Activated gamma-delta T cell treated with anti-CD3 and anti-CD28 coated beads, Interleukin-2, amount 50 U/mL, for 16 hours (primary cell): ENCODE measurements around the gene HIP1.
"Not testable (repeated sequence)": the region's sequence is repeated elsewhere in the genome, so short reads cannot be mapped to it uniquely, and the experiment has no call there.

Source experiments
- DNase-seq: peaks from one replicate; pipeline ENCODE4 v3.0.0-alpha.2; 2020; ENCODE audit warnings: low read depth

Gene HIP1

DNA sequence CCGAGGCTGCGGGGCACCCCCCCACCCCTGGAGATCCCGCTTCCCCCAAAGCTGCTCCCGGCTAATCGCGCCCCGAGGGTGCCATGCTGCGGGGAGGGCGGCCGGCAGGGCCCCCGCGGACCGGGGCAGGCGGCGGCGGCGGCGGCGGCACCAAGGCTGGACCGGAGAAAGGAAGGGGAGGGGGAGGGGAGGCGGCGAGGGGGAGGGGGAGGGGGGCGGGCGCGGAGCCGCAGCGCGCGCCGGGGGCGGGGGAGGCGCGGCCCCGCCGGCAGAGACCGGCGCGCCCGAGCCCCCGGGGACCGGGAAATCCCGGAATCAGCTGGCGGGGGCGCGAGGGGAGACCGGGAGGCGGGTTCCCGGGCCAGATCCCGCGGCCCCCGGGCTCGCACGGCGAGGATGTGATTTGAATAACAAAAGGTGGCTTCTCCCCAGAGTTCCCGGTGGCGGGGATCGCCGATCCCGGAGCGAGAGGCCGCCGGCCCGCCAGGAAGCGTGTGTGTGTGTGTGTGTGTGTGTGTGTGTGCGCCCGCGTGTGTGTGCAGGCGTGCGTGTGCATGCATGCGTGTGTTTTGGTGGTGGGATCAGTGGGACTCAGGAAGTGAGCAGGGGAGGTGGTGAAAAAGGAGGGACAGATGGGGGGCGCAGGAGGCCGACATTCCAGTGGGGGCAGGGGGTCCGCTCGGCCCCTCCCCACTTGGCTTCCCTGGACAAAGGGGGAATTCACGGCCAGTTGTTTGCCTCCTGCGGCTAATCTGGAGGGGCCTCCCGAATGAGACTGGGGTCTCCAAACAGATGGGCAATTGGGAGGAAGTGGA lies 99.5 kb downstream of the HIP1 start:
- no peak for DNase-seq

DNA sequence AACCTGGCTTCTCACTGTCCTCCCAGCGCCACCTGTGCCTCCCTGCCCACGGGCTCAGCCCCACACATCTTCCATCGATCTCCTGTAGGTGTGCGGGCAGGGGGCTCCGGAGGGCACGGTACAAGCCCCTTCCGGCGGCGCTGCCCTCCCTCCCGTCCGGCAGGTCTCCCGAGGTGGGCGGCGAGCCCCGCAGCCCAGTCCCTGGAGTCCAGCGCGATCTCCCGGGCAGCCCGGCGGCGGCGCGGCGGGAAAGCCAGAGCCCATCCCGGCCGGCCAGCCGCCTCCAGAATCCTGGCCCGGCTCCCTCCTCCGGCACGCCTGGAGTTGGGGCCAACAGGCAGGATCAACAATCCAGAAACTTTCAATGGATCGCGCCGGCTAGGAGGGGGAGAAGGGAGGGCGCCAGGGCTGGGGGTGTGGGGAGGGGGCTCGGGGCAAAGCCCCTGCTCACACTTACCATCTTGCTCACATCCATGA lies 100.1 kb downstream of the HIP1 start:
- no peak for DNase-seq

DNA sequence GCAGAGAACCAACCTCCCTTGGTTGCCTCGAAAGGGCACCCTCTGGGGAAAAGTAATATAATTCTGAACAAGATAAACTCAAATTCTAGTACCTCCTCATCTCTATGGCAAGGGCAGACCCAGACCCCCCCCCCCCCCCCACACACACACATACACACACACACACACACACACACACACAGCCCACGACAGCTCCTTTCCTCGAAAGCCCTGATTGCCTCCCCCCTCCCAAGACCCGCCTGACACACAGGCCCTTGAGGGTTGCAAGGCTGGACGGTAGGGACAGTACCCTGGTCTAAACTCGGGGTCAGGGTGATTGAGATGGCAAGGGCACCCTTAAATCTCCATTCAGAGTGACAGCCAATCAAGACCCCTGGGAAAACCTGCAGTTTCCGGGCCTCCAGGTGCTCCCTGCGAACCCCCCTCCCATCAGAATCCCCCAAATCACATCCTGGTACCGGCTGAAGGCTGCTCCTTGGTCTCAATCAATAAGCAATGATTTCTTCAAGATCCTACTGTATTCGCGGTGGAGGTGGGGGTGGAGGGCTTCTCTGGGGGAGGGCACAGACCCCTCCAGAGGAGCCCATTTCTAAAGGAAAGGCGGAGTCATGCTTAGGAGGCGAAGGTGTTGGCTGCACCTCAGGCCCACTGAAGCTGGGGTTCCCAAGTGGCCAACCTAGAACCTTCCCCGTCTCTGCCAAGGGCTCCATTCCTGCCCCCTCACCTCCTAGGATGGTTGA lies 100.7 kb downstream of the HIP1 start:
- DNase-seq = no peak

DNA sequence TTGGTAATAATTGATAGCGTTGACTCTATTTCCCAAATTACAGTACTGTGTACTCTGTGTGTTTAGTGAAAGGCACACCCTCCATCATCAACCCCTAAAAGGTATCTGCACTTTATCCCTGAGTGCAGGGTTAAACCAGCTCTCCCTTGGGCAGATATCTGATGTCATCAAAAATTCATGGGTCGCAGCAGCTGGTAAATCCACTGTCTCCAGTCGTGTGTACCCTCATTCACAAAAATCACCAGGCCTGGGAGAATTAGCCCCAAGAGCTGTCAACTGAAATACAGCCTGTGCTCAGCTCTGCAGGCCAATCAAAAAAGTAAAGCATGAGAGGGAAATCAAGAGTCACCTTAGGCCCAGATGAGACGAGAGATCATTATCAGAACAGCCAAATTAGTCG lies 103.7 kb downstream of the HIP1 start:
- no peak for DNase-seq

DNA sequence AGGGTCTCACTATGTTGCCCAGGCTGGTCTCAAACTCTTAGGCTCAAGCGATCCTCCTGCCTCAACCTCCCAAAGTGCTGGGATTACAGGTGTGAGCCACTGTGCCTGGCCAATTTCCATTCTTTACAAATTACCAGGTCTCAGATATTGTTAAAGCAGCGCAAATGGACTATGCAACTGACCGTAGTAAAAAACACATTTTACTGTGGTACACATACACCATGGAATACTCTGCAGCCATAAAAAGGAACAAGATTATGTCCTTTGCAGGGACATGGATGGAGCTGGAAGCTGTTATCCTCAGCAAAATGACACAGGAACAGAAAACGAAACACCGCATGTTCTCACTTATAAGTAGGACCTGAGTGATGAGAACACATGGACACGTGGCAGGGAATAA lies 106.2 kb downstream of the HIP1 start:
- DNase-seq = not testable (repeated sequence)

DNA sequence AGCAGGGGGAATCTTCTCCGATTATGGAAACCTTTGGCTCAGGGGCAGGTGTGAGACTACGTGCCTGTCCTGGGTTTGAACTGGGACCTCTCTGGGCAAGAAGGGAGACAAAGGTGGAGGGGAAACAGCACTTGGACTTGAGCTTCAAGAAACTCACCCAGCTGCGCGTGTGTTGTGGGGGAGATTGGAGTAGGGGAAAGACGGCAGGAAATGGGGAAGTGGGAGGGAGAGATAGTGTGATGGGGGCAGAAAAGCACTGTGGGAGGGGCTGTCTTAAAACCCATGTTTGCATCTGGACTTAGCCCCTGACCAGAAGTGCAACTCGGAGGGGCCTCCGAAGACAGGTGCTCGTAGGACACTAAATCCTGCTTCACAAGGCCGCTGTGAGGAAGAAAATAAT lies 107.0 kb downstream of the HIP1 start:
- DNase-seq = no peak

DNA sequence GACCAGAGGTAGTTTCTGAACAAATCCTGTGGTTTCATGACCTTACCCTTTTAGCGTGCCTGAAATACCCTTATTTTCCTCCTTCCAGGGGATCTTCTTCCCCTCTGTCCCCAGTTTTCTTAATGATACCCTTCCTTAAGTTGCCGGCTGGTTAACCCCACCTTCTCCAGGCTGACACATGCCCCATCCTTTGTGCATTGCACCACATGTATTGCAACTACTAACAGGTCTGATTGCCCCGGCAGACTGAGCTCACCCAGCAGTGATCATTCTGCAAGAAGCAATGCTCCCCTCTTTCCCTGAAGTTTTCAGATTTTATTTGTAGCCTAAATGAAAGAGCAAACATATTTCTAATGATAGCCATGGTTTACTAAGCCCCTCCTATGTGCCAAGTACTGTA lies 108.2 kb downstream of the HIP1 start:
- DNase-seq = no peak

DNA sequence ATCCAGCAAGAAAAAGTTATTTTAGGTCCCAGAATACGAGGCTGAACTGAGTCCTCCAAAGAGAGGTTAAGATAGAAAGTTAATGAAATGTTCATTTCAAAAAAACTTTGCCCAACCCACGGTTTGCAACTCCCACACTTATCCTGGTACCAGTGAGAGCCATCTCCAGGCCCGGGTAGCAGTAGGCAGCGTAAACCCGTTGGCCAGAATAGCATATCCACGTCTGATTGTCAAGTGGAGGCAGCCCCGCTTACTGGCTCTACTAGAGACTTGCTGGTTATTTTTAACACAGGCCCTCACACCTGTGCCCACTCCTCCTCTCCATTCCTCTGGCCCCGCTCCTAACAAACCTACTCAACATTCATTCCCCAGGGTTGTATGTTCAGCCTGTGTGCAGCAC lies 109.7 kb downstream of the HIP1 start:
- DNase-seq = no peak

DNA sequence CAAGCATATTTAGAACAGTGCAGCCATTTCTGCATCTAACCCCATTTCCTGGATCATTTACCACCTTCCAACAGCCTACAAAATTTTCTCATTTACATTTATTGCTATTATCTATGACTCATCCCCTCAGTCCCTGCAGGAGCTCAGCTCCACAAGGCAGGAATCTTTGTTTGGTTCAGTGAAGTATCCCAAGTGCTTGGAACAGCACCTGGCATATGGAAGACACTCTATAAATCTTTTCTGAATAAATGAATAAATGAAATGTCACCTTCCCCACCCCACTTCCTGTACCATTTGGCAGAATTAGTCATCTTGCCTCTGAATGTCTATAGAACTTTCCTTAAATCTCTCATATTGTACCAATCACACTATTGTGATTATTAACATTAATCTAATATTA lies 110.7 kb downstream of the HIP1 start:
- DNase-seq = no peak

DNA sequence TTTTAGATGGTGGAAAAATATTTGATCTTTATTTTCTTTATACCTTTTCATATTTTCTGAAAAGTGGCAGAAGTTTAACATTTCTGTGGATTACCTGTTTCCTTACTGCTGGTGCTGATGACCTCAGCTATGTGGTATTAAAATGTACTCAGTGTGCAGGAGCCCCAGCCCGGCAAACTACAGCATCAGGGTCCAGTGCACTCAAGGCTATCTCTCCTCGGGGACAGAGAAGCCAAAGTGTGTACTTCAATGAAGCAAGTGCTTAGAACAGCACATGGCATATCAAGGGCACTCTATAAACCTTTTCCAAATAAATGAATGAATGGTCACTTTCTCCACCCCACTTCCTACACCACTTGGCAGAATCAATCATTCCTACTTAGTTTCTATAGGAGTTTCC lies 111.8 kb downstream of the HIP1 start:
- no peak for DNase-seq

DNA sequence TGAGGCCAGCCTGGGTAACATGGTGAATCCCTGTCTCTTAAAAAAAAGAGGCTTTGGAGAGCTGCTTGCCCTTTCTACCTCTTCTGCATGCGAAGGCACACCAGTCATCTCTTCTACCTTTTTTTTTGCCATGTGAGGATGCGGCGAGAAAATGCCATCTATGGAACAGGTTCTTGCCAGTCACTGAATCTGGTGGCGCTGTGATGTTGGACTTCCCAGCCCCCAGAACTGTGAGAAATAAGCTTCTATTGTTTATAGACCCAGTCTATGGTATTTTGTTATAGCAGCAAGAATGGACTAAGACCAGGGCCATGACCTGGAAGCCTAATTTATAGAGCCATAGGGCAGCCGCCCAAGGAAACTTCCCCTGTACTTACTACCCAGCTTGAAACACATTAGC lies 112.9 kb downstream of the HIP1 start:
- no peak for DNase-seq

DNA sequence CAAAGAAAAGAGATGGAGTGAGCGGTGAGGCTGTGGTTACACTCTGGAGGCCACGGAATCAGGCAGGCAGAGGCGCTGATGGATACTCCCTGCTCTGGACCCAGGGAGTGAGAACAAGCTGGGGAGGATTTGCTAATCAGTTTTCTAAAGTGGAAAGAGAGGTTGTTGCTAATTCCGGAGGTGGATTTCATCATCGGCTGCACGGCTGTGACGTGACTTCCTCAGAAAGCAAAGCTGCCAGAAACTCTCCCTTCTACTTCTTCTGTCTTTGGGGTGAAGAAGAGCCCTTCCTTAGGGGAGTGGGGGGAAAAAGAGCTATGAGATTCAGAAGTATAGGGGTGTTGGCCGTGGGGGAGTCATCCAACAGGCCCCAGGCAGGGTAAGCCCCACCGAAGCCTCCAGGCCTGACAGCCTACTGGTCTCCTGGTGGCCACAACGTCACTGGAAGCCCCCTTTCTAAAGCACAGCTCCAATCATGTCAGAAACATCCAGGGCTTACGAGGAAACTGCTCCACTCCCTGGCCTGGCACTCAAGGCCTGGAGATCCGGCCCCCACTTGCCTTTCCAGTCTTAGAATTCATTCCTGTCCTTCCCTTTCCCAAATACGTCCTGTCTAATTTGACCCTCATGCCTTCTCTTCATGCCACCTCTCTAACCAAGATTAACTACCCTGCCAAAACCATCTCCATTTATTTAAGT lies 114.5 kb downstream of the HIP1 start:
- DNase-seq = no peak

DNA sequence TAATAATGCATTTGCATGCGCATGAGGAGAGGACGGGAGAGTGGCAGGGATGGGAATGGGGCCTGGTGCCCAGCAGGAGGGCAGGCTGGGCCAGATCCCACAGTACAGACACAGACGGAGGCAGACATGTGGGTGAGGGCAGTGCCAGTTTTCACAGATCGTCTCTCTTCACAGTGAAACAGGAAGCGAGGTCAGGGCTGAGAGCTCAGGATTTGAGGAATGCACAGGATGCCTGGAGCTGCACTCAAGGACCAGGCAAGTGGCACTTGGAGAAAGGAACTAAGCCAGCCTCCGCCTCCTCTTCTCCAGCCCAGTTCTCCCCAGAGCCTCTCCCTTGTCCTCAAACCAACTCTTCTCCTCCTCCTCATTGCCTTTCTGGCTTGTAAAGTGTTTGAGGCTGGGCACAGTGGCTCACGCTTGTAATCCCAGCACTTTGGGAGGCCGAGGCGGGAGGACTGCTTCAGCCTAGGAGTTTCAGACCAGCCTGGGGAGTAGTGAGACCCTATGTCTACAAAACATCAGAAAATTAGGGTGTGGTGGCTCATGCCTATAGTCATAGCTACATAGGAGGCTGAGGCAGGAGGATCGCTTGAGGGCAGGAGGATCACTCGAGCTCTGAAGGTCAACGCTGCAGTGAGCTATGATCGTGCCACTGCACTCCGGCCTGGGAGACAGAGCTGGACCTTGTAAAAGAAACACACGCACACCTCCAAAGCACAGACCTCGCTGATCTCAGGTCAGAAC lies 115.2 kb downstream of the HIP1 start:
- DNase-seq = no peak

DNA sequence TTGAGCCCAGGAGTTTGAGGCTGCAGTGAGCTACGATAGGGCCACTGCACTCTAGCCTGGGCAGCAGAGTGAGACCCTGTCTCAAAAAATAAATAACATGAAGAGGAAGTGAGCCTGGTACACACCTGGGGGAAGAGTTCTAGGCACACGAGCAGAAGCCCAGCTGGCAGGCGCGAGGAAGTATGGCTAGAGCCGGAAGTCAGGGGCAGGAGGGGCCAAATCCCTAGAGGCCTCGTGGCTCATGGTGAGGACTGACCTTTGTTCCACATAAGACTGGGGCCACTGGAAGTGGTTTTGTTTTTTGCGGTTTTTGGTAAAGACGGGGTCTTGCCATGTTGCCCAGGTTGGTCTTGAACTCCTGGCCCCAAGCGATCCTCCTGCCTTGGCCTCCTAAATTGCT lies 117.6 kb downstream of the HIP1 start:
- no peak for DNase-seq

DNA sequence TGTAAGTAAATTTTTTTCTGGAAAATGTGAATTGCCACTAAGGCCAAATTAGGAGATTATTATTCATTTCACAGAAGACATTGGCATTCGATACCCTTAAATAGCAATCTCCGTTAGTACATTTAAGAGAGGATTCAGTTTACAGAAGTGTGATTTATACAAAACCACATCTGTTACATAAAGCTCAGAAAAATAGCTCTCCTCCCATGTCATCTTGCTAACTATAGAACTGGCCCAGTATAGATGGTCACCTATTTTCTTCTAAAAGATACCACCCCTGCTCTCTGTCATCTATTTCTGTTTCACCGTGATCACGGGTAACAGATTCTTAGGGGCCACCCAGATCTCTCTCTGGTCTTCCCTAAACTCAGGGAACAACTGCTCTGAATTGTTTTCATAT lies 119.1 kb downstream of the HIP1 start:
- DNase-seq = no peak

DNA sequence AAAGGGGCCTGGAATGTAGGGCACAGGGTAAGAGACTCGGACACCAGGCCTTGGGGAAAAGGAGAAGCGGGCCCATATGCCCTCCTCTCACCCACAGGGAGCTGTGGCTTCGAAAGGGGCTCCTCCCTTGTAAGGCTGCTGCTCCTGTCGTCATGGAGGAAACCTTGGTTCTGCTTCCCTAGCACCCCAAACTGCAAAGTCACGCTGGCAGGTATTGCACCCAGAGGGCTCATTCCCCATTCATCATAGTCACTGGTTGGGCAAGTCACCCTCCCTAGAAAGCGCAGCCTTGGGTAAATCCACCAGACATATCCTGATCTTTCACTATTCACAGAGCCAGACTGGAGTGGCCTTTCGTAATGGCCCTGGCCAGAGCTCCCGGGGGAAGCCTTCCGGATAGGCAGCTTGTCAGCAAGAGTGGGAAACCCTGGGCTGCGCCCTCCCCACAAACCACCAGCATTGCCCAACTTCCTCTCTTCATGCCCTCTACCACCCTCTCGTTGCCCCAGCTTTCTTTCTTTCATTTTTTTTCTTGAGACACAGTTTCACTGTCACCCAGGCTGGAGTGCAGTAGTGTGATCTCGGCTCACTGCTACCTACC lies 121.0 kb downstream of the HIP1 start:
- DNase-seq = peak; percentile 12

DNA sequence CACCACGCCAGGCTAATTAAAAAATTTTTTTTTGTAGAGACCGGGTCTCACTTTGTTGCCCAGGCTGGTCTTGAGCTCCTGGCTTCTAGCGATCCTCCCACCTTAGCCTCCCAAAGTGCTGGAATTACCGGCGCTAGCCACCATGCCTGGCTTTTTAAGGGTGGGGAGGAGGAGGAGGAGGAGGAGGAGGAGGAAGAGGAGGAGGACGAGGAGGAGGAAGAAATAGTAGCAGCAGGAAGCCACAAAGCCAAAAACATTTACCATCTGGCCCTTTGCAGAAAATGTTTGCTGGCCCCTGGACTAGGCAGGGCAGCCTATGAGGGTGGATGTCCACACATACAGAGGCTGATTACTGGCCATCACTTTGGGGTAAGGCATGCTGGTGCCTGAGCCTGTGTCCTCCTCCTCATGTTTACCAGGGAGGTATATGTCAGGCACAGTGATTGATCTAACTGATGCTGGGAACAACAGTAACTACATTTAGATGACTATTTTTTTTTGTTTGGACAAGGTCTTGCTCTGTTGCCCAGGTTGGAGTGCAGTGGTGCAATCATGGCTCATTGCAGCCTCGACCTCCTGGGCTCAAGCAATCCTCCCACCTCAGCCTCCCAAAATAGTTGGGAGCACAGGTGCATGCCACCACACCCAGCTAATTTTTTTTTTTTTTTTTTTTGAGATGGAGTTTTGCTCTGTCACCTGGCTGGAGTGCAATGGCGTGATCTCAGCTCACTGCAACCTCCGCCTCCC lies 122.1 kb downstream of the HIP1 start:
- DNase-seq = no peak

DNA sequence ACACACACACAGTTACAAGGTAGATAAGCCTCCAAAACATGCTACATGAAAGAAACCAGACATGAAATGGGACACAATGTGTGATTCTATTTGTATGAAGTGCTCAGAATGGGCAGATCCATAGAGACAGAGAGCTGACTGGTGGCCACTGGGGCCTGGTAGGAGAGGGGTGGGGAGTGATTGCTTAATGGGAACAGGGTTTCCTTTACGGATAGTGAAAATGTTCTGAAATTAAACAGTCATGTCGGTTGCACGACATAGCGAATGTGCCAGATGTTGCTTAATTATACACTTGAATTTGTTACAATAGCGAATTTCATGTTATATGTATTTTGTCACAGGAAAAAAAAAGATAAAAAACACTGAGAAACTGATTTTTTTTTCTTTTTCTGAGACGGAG lies 124.3 kb downstream of the HIP1 start:
- no peak for DNase-seq

DNA sequence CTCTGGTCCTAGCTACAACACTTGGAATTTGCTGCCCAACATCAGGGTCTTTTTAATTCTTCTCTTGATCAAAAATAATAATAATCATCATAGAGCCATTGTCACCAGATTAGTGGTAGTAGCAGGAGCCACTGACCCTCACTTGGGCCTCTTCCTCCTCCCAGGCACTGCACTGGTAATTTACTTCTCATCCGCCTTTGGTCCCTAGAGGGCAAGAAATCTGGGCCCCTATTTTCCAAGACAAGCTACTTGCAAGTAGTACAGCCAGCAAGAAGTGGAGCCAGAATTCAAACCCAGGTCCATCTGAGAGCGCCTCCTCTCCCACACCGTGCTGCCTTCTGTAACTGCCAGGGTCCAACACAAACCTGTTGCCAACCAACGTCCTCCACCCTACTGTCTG lies 125.4 kb downstream of the HIP1 start:
- DNase-seq = no peak

DNA sequence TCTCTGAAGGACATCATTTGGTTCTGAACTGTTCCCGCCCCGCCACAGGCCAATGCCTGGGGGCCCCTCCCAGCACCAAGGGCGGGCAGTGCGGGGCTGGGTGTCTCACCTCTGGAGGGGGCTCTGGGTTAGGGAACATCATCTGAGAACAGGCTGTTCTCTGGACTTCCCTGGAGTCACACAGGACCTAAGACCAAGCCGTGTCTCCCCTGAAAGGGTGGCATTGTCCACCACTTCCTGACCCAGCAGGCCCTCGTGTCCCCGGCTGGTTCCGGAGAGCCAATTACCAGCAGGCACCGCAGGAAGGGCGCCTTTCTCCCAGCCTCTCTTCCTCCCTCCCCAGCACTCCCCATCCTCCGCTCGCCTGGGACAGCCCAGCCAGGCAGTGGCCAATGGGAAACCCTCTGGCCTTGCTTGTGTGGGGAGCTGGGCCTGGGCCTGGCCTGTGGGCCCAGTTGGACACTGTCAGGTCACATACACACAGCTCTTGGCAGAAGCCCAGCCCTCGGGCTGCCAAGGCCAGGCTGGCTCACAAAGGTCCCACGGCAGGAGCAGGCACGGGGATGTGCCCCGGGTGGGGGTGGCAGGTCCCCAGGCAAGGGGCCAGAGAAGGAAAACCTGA lies 127.1 kb downstream of the HIP1 start:
- DNase-seq = no peak

DNA sequence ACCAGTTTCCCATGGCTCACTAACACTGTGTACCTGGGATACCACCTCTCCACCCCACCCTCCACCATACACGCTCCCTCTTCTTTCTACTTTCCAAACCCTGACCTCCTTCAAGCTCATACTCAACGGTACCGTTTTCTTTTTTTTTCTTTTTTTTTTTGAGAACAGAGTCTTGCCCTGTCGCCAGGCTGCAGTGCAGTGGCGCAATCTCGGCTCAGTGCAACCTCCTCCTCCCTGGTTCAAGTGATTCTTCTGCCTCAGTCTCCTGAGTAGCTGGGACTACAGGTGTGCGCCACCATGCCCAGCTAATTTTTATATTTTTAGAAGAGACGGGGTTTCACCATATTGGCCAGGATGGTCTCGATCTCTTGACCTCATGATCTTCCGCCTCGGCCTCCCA lies 129.3 kb downstream of the HIP1 start:
- DNase-seq = not testable (repeated sequence)
